T-helper 1 cell (primary cell): Measurements from ENCODE around the gene ODC1.
"Not testable (repeated sequence)": the region's sequence is repeated elsewhere in the genome, so short reads cannot be mapped to it uniquely, and the experiment has no call there.

Experiments used
- DNase-seq, 5 donors: peaks; one replicate each; pipeline ENCODE4 v3.0.0-alpha.2; 2012 to 2020

Gene ODC1

GRCh38 chr2:10478298-10478625 lies 30.1 kb upstream of the ODC1 start:
- no peak for DNase-seq

- DNase-seq: no peak
Measured at GRCh38 chr2:10477443-10478297, 29.5 kb upstream of the ODC1 start.

DNA sequence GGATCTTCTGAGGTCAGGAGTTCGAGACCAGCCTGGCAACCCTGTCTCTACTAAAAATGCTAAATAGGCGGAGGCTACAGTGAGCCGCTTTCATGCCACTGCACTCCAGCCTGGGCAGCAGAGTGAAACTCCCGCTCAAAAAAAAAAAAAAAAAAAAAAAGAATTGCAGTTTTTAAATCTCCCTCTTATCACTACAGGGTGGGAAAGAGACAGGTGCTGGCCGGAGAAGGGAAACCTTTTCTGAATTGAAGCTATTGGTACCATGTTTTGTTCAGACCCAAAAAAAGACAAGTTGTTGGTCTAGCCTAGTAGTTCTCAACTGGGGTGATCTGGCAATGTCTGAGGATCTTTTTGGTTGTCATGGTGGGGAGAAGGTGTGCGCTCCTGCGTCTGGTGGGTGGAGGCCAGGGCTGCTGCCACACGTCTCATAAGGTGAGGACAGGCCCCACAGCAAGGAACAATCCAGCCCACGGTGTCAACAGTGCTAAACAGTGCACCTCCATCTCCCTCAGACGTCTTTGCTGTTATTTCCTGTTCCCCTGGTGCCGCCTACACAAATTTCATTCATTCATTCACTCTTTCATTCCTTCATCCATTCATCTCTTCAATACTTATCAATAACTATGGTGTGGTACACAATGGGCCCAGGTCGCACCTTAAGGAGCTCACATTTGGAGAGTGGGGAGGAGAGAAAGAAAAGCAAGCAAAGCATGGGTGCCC lies 28.8 kb upstream of the ODC1 start:
- no peak for DNase-seq

DNA sequence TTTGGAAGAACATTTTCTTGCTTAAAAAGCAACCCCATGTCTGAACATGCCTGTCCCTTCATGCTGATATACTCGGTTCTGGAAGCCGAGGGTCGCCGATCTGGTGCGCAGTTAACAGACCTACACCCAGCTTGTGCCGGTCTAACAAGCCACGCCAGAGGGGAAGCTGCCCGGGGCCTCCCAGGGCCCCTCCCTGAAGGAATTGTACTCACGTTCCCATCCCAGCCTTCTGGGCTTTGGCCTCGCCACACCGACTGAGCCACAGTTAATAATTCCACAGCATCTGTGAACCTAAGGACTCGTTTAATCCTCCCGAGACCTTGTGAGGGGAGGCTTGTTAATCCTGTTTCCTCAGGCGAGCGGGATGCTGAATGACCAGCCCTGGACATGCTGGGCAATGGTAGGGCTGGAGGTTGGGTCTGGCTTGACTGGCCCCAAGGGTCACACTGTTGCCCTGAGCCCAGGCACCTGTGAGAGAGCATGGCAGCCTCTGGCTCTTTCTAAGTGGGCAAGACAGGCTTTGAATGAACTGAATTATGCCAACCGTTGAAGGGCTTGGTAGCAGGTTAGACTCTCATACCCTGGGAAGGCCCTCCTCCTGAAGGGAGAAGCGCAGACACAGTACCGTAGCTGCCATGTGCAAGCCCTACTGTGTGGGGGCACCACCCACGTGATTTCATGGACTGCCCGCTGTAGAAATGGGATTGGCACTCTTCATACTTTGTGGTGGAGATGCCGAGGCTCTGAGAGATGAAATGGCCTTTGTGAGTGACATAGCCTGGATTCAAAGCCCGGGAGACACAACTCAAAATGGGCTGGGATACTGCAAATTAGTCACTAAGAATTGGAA lies 27.9 kb upstream of the ODC1 start:
- no peak for DNase-seq

GRCh38 chr2:10475221-10475722 lies 27.1 kb upstream of the ODC1 start:
- no peak for DNase-seq

DNA sequence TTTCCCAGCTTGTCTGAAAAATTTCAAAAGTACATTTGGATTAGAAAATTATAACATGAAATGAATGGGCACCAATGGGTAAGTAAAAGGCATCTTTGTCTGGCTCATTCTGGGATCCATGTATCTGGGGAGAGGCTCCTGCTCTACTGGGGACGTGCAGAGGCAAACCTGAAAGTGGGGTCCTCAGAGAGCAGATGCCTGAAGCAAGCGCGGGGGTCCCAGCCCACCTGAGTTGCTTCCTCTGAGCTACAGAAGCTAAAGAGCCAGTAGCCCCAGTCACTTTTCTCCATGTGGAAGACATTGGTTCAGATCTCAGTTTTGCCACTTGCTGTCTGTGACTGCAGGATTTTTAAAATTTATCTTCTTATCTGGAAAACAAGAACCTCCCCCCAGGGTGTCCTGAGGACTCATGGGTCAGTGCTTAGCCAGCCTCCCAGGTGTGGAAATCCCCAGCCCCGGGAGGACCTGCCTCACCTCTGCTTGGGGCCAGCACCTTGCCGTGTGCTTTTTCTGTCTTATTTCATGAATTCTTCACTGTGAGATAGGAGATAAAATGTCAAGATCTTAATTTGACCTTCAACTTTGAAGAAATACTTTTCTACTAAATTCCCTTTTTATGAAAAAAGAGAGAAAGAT lies 25.1 kb upstream of the ODC1 start:
- no peak for DNase-seq

- DNase-seq: no peak
Measured at GRCh38 chr2:10471955-10472354, 23.8 kb upstream of the ODC1 start.

DNA sequence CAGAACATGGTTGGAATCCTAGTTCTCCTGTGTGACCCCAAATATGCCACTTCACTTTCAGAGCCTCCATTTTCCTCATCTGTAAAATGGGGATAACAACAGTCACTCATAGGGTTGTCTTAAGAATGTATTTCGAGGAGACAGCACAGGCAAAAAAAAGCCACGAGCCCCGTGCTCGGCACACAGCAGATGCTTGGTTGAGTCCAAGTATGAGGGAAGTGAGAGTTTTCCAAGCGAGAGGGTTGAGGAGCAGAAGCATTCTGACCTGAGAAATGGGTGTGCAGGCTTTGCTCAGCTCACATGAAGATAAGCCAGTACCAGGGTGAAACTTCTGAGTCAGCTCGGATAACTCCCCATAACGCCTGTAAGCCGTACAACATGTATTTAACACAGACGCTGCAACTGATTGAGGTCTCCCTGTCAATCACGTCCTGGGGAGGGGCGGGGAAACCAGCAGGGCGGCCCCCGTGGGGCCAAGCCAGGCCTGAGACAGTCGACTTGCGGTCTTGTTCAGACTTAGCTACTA lies 23.0 kb upstream of the ODC1 start:
- no peak for DNase-seq

DNA sequence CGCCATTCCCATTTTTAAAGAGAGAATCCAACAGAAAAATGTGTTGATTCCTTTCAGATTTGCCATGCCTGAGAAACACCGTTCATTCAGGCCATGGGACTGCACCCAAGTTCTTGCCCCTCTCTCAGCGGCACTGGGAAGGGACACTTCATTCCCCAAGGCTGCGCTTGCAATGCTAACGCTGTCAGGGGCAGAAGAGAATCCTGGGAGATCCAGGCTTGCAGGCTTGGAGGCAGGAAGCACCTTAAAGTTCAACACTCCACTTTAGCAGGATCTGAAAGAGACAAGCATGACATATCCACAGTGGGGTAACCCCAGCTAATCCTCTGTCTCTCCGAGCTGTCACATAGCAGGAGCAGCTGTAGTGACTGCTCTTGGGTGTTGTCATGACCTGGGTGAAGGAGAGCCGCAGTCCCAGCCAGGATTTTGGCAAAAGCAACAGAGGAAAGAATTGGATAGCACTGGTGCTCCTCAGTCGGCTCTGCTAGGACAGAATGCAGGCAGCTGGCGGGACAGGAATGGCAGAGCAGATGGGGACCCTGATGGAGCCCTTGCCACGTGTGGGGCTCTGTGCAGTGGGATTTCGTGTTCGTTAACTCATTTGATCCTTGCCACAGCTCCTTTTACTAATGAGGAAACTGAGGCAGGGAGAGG lies 22.0 kb upstream of the ODC1 start:
- no peak for DNase-seq

GRCh38 chr2:10469301-10469700 lies 21.2 kb upstream of the ODC1 start:
- no peak for DNase-seq

- DNase-seq: no peak
Measured at GRCh38 chr2:10467401-10467800, 19.3 kb upstream of the ODC1 start.

GRCh38 chr2:10466801-10467200 lies 18.7 kb upstream of the ODC1 start:
- DNase-seq: no peak

DNA sequence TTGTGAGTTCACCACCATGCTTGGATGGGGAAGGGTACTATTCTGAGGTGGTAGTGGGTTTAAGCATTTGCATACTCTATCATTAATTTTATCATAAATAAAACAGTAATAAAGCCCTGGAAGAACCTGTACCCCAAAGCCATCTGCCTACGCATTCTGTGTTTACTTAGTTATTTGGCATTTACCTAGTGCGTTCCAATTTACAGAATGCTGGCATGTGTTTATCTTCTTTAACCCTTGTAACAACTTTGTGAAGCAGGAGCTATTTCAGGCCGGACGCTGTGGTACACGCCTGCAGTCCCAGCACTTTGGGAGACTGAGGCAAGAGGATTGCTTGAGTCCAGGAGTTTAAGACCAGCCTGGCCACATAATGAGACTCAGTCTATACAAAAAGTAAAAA lies 17.8 kb upstream of the ODC1 start:
- no peak for DNase-seq

- DNase-seq: no peak
Measured at GRCh38 chr2:10462178-10463083, 14.3 kb upstream of the ODC1 start.

DNA sequence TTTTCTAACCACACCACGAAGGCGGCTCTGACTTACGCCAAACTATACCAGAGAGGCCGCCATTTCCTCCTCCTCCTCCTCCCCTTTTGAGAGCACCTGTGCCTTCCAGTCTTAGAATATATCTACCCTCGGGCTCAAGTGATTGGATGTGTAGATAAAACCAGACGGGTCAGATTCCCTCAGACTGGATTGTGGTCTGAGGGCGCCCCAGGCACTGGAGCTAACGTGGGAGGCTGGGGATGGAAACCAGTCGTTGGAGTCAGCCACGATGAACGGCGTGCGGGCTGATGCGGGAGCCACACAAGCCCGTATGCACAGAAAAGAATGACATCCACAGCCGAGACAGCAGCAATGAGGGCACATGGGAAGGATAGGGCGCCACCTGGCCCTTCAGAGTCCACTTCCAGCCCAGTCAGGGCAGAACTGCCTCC lies 12.3 kb upstream of the ODC1 start:
- DNase-seq: no peak

DNA sequence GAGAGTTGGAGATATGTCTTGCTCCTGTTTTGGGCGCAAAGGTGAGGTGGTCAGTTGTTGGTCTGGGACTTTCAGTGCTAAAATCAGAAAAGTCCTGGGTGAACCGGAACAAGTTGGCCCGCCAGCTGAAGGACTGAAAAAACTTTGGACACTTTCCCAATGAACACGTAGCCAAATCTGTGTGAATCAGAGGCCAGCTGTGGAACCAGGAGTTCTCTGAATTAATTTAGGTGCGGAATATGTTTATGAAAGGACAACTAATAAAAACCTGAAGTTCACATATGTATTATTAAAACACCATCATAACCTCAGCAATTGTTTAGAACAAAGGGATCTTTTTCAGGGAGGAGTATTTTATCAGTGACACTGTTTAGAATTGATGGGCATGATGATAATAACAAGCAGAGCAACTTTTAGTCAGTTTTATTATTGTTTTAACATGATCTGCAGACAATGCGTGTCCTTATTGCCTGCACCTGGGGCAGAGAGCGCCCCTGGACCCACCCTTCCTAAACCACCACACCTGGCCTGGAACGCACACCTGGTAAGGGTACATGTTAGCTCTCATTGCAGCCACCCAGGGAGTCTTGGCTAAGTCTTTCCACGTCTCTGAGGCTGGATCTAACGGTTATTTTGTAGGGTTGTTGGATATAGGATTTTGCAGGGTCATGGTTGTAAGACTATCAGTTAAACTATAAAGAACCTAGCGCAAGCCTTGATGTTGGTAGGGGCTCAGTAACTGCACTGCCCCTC lies 9.9 kb upstream of the ODC1 start:
- DNase-seq: no peak

GRCh38 chr2:10457195-10457594 lies 9.1 kb upstream of the ODC1 start:
- not testable (repeated sequence) for DNase-seq

DNA sequence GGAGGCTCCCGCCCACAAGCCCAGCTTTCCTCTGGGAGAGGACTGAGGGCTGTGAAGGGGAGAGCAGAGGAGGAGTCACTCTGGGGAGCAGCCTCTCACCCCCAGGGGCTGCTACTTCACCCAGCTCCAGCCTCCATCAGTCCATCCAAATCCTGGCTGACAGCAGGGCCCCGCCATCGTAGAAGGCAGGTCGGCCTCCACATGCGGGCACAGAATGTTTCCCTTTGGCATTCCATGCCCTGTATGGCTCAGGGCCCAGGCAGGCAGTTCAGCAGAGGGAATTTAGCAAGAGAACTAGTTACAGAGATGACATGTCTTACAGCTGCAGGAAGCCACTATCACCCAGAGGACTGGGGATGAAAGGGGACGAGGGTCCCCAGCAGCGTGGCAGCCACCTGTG lies 6.4 kb upstream of the ODC1 start:
- DNase-seq: no peak

GRCh38 chr2:10453905-10454298 lies 5.8 kb upstream of the ODC1 start:
- no peak for DNase-seq
